Activated naive CD8-positive, alpha-beta T cell treated with anti-CD3 and anti-CD28 coated beads, Interleukin-2, amount 50 U/mL, for 24 hours (primary cell): ENCODE data around the gene OTUD7B.

Experiments
- ATAC-seq: fragments of 150-1000 bp; cut with Tn5 transposase; one replicate; pipeline ENCODE4 v1.10.0; 2021
- DNase-seq: peaks from one replicate; pipeline ENCODE4 v3.0.0; 2021
- H3K27ac Mint-ChIP-seq: one replicate; pipeline ENCODE4 v1.8.0; 2021; ENCODE audit warnings: mild to moderate bottlenecking, mixed read lengths
- H3K27me3 Mint-ChIP-seq: one replicate; pipeline ENCODE4 v1.8.0; 2021; ENCODE audit warnings: mixed read lengths
- H3K36me3 Mint-ChIP-seq: one replicate; pipeline ENCODE4 v1.8.0; 2021; ENCODE audit warnings: low read depth, mixed read lengths
- H3K4me1 Mint-ChIP-seq: one replicate; pipeline ENCODE4 v1.8.0; 2021; ENCODE audit warnings: mixed read lengths
- H3K4me3 Mint-ChIP-seq: one replicate; pipeline ENCODE4 v1.8.0; 2021; ENCODE audit warnings: mild to moderate bottlenecking, moderate library complexity, mixed read lengths
- H3K9me3 Mint-ChIP-seq: one replicate; pipeline ENCODE4 v1.8.0; 2021; ENCODE audit warnings: mixed read lengths

OTUD7B gene

DNA sequence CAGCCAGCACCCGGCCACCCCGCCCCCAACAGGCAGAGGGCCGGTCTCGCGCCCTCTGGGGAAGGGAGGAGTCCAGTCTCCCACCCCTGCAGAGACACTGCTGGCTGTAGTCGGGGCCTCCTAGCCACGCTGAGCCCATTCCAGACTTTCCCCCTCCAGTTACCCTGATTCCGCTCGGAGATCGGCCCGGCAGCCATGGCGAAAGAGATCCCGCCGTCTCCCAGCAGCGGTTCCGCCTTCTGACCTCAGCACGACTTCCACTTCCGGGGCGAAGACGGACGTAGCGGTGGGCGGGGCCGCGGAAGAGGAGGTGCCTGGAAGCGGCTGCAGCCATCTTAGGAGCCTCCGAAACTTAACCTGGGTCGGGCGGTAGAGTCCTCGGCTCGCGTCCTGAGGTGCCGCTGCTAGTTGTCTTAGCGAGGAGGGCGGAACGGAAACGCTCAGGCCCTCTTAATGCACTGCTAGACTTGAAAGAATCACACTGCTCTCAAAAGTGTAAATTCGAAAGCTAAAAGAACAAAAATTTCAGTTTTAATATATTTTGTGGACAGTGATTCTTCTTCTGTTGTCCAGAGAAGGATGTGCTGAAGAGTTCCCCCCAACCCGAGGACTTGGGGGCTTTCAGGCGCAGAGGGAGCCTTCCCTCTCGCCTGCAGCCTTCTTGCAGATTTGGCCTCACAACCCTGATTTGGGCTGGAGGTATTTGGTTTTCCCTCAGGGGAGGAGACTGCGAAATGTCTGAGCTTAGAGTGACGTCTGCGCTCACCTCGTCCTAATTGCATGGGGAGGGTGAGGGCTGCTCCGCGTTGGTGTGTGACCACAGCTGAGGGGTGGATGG lies 82.7 kb downstream of the OTUD7B start, which contains the start of gene SF3B4:
TSS of gene SF3B4 (minus strand) at position 241 of the 838 bp plus-strand sequence. CDS start at position 197, 44 bp downstream.
- DNase-seq (peak; percentile 95), ATAC-seq (peak; percentile 96)
- Mint-ChIP-seq H3K4me3 (peak within 1 kb of the TSS; percentile 96), H3K36me3 (peaks cover 44% of the 10 kb centered on the region), H3K27ac (peak within 1 kb of the TSS; percentile 93), H3K9me3 (no peaks in the 10 kb centered on the region), H3K4me1 (peaks cover 57% of the 10 kb centered on the region), H3K27me3 (no peaks in the 10 kb centered on the region)

DNA sequence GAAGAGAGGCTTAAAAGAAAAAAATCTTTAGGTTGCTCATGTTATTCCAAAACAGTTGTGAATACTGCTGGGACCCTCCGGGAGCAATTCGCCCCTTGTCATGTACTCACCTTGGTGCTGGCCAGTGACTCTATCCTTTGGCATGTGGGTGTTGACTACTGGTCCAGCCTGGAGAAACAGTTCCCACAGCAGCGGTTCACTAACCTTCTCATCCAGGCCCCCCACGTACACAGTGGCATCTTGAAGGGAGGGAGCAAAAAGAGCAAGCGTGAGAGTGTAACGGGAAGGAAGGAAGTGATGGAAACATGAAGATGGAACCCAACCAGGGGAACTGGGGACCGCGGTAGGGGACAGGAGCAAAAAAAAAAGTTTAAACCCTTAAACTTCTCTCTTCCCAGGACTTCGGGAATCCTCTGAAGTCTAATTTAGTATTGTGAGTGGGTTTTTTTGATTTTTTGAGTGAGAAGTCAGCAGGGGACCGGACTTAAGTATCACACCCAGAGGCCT lies 83.4 kb downstream of the OTUD7B start:
- Mint-ChIP-seq H3K4me3 (peak overlapping the region; percentile 96), H3K27ac (peak overlapping the region; percentile 93), H3K4me1 (peaks cover 57% of the 10 kb centered on the region), H3K9me3 (no peaks in the 10 kb centered on the region), H3K36me3 (peaks cover 49% of the 10 kb centered on the region), H3K27me3 (no peaks in the 10 kb centered on the region)
- DNase-seq (no peak), ATAC-seq (no peak)

DNA sequence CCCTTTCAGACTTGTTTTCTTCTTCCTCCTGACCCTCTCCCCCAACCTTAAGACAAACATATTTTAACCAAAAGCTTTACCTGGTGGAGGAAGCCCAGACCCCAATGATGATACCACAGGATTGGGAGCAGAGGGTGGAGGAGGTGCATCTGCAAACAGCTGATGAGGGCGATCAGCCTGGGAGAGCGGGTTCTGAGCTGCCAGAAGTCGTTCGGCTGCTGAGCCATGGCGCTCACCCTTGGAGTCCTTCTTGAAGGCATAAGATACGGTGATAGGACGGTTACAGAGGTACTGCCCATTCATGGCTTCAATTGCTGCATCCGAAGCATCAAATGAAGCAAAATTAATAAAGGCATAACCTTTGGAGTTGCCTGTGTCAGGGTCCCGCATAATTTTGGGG lies 84.2 kb downstream of the OTUD7B start:
- peak overlapping the region; percentile 53 for H3K27ac Mint-ChIP-seq

DNA sequence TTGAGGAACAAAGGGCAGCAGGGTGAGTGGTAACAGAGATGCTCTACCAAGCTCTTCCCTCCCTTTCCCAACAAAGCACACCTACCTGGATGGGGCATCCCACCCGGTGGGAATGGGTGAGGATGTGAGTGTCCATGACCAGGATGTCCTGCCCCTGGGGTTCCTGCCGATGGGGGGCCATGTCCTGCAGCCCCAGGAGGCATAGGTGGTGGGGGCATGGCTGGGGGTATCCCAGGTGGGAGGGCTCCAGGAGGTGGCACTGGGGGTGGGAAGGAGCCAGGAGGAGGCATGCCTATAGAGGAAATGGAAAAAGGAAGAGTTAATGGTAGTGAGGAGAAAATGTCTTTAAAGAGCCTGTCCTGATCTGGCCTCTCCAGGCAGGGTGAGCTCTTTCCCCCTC lies 84.8 kb downstream of the OTUD7B start:
- Mint-ChIP-seq H3K27me3 (no peaks in the 10 kb centered on the region), H3K4me3 (peak overlapping the region; percentile 96), H3K27ac (peak overlapping the region; percentile 53), H3K9me3 (no peaks in the 10 kb centered on the region), H3K4me1 (peaks cover 47% of the 10 kb centered on the region), H3K36me3 (peaks cover 54% of the 10 kb centered on the region)
- no peak for ATAC-seq
- DNase-seq = no peak

More for the DNA sequence above, 84.2 kb downstream of the OTUD7B start:
- Mint-ChIP-seq H3K4me3 (peak overlapping the region; percentile 96), H3K36me3 (peaks cover 54% of the 10 kb centered on the region), H3K27me3 (no peaks in the 10 kb centered on the region), H3K9me3 (no peaks in the 10 kb centered on the region), H3K4me1 (peaks cover 51% of the 10 kb centered on the region)
- no peak for DNase-seq
- no peak for ATAC-seq

DNA sequence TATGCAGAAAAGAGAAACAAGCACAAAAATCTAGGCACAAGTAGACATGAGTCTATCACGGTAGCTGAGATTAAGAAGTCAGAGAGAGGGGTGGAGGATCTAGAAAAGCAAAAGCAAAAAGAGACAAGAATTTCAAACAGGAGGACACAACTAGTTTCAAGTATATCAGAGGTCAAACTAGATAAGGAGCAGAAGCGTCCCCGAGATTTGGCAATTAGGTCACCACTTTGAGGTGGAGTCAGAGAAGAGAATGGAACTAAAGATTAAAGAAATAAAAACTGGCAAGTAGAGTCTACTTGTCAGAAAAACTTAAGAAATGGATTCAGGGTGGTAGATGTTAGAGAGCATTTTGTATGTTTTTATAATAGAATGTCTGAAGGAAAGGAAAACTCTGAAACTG lies 85.2 kb downstream of the OTUD7B start:
- Mint-ChIP-seq H3K4me1 (peaks cover 44% of the 10 kb centered on the region), H3K27me3 (no peaks in the 10 kb centered on the region), H3K27ac (peak overlapping the region; percentile 21), H3K36me3 (peaks cover 54% of the 10 kb centered on the region), H3K9me3 (no peaks in the 10 kb centered on the region), H3K4me3 (peak overlapping the region; percentile 96)
- no peak for ATAC-seq
- DNase-seq = no peak

DNA sequence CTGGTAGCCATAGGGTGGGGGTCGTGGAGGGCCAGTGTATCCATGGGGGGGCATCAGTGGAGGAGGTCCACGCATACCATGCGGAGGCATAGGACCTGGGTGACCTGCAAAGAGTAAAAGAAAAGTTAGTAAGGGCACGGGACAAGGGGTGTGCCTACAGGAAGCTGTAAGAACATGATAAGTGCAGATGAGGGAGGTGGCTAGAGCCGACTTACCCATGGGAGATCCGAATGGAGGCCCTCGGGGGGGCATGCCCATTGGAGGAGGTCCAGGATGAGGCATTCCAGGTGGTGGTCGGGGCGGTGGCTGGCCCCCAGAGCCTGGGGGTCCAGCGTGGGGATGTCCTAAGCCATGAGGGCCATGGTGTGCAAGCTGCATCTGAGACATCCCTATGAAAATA lies 86.9 kb downstream of the OTUD7B start:
- ATAC-seq (no peak), DNase-seq (no peak)
- H3K27ac Mint-ChIP-seq = no peak overlapping the region
- peaks cover 41% of the 10 kb centered on the region for H3K4me1 Mint-ChIP-seq
- H3K9me3 Mint-ChIP-seq = no peaks in the 10 kb centered on the region
- H3K27me3 Mint-ChIP-seq = no peaks in the 10 kb centered on the region
- no peak overlapping the region for H3K4me3 Mint-ChIP-seq
- H3K36me3 Mint-ChIP-seq = peaks cover 54% of the 10 kb centered on the region

DNA sequence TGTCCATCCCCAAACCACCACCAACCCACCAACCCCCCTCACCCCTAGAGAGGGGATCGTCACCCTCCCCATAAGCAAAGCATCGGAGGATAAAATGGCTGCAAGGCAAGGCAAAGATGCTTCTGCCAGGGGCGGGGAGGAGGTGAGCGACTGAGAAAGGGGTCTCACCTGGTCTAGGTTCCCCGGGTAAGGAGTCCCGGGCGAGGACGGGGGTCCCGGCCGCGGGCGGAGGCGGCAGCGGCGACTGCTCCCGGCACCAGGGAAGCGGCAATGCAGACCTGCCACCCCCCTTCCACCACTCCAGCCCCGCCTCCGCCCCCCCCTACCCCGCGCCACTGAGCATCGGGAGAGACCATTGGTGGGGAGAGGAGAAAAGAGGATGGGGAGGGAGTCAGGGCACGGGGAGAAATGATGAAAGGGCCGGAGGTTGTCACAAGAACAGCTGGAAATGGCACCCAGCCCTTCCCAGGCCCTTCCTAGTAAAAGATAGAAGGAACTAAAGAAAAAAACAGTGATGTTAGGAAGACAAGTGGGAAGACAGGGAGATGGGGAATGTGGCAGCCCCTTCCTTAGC lies 92.9 kb downstream of the OTUD7B start, which contains the start of gene SV2A:
TSS of gene SV2A (minus strand) at position 274 of the 574 bp plus-strand sequence. CDS start 4,004 bp downstream, outside the sequence.
- peaks cover 9% of the 10 kb centered on the region for H3K36me3 Mint-ChIP-seq
- ATAC-seq (peak; percentile 69), DNase-seq (peak; percentile 54)
- H3K27ac Mint-ChIP-seq = peak within 1 kb of the TSS; percentile 68
- peaks cover 24% of the 10 kb centered on the region for H3K4me1 Mint-ChIP-seq
- H3K9me3 Mint-ChIP-seq = no peaks in the 10 kb centered on the region
- peak within 1 kb of the TSS; percentile 81 for H3K4me3 Mint-ChIP-seq
- H3K27me3 Mint-ChIP-seq = peaks cover 1% of the 10 kb centered on the region

DNA sequence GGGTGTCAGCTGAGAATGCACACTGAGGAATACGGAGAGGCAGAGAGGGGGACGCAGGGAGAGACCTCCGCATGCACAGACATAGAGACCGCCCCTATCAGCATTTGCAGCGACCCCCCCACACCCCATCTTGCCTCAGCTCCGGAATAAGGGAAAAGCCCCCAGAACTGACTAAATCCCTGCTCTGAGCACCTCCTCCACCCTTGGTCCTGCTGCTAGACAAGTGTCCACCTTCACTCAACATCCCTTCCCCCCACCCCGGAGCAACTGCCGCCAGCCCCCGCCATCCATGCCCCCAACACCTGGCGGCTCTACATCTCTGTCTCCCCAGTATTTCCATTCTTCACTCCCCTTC lies 93.7 kb downstream of the OTUD7B start:
- Mint-ChIP-seq H3K27me3 (peaks cover 1% of the 10 kb centered on the region), H3K36me3 (peaks cover 4% of the 10 kb centered on the region), H3K4me1 (peaks cover 24% of the 10 kb centered on the region), H3K4me3 (peak overlapping the region; percentile 81), H3K27ac (no peak overlapping the region), H3K9me3 (no peaks in the 10 kb centered on the region)
- DNase-seq (no peak), ATAC-seq (no peak)

DNA sequence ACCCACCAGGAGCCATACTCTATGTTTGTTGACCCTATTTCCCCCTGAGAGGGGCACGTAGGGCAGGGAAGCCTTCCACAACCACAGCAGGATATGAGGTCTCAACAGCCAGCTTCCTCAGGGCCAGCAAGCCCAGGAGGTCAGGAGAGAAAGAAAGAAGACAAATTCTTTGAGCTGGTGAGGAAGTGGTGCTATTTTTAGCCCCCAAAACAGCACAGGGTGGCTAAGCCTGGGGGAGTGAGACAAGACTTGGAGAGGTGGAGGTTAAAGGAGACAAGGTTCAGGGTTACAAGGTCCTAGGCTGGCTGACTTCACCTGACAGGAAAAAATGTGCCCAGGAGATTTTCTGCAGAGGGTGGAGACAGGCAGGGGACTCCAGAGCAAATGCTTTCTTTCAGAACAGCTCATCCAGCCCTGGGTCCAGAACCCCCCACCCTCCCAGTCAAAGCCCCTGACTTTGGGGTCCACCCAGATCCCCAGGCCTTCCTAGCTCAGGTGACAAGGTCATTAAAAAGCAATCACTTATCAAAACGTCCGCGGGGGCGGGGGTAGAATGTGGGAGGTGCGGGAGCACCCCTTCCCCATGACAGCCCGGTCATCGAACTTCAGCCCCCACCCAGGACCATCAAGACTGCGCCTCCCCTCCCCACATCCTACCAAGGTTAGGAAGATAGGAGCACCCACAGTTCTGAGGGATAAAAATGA lies 94.2 kb downstream of the OTUD7B start:
- Mint-ChIP-seq H3K36me3 (no peaks in the 10 kb centered on the region), H3K27ac (no peak overlapping the region), H3K4me3 (peak overlapping the region; percentile 81), H3K27me3 (peaks cover 1% of the 10 kb centered on the region), H3K9me3 (no peaks in the 10 kb centered on the region), H3K4me1 (peaks cover 24% of the 10 kb centered on the region)
- ATAC-seq (no peak), DNase-seq (no peak)

DNA sequence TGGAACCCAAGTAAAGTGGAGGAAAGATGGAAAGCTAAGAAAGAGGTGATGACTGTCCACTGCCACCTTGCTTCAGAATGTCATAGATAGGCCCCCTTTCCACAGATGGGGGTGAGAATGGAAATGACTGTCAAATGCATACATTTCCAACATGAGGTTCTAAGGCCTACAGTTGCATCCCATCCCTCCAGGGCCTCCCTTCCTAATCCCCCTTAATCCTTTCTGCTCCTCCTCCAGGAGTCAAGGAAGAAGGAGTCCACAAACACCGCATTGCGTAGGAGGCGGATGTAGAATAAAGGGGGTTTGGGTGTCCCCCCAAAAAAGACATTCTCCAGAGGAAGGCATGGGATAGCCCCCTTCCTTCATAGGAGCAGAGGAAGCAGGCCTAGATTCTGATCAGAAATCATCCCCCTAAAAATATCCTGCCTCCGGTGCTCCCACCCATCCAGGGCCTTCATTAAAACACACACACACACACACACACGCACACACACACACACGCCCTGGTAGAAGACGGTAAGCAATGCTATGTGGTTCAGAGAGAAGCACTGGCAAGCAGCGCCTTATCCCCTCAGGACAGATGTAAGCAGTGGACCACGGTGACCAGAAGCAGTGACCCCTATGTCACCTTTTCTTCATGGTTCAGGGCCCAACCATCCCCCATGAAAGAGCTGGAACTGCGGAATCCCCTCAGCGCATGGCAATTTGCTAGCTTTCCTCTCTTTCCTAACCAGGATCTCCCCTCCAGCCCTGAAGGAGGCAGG lies 94.9 kb downstream of the OTUD7B start:
- peak overlapping the region; percentile 81 for H3K4me3 Mint-ChIP-seq
- peaks cover 24% of the 10 kb centered on the region for H3K4me1 Mint-ChIP-seq
- no peak overlapping the region for H3K27ac Mint-ChIP-seq
- no peak for ATAC-seq
- H3K27me3 Mint-ChIP-seq = peaks cover 1% of the 10 kb centered on the region
- DNase-seq = no peak
- H3K36me3 Mint-ChIP-seq = no peaks in the 10 kb centered on the region
- H3K9me3 Mint-ChIP-seq = no peaks in the 10 kb centered on the region

DNA sequence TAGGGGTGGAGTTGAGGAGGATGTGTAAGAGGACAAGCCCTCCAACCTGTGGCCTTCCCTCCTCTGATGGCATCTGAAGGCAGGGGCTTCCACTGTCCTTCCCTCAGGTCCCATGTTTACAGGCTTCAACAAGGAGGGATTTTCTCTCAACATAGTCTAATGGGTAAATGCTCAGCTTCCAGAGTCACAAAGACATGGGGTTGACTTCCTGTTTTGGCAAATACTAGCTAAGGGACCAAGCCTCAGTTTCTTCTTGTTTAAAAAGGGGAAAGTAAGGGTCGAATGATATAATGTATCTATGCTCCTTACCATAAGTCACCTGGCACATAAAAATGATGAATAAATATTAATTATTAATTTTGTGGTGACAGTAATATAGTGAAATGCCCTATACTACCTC lies 96.0 kb downstream of the OTUD7B start:
- Mint-ChIP-seq H3K9me3 (no peaks in the 10 kb centered on the region), H3K36me3 (no peaks in the 10 kb centered on the region), H3K4me3 (no peak overlapping the region), H3K27ac (no peak overlapping the region), H3K27me3 (peaks cover 1% of the 10 kb centered on the region), H3K4me1 (peaks cover 24% of the 10 kb centered on the region)
- no peak for DNase-seq
- ATAC-seq = no peak

DNA sequence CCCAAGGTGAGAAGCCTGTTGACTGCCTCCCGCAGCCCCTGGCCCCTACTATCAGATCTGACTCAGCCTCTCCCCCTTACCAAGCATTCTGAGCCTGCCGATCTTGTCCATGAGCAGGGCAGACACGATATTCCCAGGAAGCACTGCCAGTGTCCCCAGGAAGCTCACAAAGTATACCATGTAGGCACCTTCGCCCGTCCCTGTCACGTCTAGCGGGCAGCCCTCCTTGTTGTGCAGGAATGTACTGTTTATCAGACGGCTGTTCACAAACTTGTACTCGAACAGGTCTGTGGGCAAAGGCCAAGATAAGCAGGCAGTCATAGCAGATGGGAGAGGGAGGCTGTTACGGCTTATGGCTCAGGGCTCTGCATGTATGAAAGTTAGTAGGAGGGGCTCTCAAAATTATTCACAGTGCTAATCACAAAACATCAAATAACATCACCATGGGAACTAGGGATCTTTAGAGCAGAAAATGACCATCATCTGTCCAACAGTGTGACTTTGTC lies 103.9 kb downstream of the OTUD7B start:
- Mint-ChIP-seq H3K27me3 (no peaks in the 10 kb centered on the region), H3K9me3 (no peaks in the 10 kb centered on the region)

DNA sequence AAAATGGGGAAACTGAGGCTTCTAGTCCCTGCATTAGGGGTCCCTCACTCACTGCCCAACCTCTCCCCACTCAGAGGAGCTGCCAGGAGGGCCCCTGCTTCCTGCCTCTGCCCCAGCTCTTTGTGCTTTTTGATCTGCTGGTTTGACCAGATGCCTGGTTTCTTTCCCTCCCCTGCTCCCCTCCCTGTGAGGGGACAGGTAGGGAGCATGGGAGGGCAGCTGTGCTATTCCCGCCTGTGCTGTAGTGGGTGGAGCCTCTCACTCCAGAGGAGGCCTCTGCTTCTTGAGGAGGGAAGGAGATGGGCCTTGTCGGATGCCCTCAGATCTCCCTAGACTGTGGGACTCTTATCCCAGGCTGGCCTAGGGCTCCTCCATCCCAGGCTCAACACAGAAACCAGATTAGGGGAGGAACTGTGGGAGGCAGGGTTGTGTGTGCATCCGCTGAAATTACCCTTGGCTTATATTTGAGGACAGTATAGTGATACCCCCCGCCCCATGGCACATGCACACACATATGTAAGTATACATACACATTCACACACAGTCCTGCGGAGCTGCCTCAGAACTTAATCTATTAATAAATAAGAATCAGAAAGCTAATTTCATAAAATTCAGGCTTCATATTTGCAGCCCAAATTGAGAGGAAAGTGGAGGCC lies 106.6 kb downstream of the OTUD7B start:
- no peak for DNase-seq
- Mint-ChIP-seq H3K4me1 (peaks cover 18% of the 10 kb centered on the region), H3K27ac (no peak overlapping the region), H3K36me3 (peaks cover 17% of the 10 kb centered on the region), H3K4me3 (no peak overlapping the region), H3K27me3 (no peaks in the 10 kb centered on the region), H3K9me3 (peaks cover 5% of the 10 kb centered on the region)
- ATAC-seq = no peak

More for the DNA sequence above, 103.9 kb downstream of the OTUD7B start:
- no peak overlapping the region for H3K4me3 Mint-ChIP-seq
- H3K4me1 Mint-ChIP-seq = no peaks in the 10 kb centered on the region
- peaks cover 12% of the 10 kb centered on the region for H3K36me3 Mint-ChIP-seq
- ATAC-seq (no peak), DNase-seq (no peak)
- no peak overlapping the region for H3K27ac Mint-ChIP-seq
